ENCODE results near the gene TSSK2. TPM values are rescaled to one million over a fixed set of nuclear protein-coding genes. Genes with fewer than 3 reads are reported as not detected.

The TSSK2 gene
- total and polyA plus RNA-seq, 2 experiments from 2014 or later: not detected

DNA sequence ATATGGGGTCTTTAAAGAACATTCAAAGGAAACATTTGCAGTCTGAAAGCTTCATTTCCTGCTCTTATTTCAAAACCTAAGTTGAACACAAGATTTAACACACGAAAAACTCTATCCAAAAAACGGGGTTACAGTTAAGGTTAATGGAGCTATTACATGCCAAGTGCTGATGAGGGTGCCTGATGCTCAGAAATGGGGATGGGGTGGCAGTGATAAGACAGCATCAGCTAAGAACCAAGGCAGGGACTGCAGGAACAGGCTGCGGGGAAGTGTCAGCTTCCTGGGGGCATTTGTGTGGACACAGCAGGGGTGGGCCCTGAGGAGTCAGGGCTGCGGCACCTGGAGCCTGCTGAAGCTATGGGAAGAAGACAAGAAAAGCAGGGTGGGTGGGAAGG lies 21.0 kb upstream of the TSSK2 start (continued):
- TF ChIP-seq, protein P1, sequence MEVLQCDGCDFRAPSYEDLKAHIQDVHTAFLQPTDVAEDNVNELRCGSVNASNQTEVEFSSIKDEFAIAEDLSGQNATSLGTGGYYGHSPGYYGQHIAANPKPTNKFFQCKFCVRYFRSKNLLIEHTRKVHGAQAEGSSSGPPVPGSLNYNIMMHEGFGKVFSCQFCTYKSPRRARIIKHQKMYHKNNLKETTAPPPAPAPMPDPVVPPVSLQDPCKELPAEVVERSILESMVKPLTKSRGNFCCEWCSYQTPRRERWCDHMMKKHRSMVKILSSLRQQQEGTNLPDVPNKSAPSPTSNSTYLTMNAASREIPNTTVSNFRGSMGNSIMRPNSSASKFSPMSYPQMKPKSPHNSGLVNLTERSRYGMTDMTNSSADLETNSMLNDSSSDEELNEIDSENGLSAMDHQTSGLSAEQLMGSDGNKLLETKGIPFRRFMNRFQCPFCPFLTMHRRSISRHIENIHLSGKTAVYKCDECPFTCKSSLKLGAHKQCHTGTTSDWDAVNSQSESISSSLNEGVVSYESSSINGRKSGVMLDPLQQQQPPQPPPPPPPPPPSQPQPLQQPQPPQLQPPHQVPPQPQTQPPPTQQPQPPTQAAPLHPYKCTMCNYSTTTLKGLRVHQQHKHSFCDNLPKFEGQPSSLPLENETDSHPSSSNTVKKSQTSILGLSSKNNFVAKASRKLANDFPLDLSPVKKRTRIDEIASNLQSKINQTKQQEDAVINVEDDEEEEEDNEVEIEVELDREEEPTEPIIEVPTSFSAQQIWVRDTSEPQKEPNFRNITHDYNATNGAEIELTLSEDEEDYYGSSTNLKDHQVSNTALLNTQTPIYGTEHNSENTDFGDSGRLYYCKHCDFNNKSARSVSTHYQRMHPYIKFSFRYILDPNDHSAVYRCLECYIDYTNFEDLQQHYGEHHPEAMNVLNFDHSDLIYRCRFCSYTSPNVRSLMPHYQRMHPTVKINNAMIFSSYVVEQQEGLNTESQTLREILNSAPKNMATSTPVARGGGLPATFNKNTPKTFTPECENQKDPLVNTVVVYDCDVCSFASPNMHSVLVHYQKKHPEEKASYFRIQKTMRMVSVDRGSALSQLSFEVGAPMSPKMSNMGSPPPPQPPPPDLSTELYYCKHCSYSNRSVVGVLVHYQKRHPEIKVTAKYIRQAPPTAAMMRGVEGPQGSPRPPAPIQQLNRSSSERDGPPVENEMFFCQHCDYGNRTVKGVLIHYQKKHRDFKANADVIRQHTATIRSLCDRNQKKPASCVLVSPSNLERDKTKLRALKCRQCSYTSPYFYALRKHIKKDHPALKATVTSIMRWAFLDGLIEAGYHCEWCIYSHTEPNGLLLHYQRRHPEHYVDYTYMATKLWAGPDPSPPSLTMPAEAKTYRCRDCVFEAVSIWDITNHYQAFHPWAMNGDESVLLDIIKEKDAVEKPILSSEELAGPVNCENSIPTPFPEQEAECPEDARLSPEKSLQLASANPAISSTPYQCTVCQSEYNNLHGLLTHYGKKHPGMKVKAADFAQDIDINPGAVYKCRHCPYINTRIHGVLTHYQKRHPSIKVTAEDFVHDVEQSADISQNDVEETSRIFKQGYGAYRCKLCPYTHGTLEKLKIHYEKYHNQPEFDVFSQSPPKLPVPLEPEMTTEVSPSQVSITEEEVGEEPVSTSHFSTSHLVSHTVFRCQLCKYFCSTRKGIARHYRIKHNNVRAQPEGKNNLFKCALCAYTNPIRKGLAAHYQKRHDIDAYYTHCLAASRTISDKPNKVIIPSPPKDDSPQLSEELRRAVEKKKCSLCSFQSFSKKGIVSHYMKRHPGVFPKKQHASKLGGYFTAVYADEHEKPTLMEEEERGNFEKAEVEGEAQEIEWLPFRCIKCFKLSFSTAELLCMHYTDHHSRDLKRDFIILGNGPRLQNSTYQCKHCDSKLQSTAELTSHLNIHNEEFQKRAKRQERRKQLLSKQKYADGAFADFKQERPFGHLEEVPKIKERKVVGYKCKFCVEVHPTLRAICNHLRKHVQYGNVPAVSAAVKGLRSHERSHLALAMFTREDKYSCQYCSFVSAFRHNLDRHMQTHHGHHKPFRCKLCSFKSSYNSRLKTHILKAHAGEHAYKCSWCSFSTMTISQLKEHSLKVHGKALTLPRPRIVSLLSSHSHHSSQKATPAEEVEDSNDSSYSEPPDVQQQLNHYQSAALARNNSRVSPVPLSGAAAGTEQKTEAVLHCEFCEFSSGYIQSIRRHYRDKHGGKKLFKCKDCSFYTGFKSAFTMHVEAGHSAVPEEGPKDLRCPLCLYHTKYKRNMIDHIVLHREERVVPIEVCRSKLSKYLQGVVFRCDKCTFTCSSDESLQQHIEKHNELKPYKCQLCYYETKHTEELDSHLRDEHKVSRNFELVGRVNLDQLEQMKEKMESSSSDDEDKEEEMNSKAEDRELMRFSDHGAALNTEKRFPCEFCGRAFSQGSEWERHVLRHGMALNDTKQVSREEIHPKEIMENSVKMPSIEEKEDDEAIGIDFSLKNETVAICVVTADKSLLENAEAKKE (CRISPR knock-in tag; IDR thresholded peaks at IDR 0.05): no peak

DNA sequence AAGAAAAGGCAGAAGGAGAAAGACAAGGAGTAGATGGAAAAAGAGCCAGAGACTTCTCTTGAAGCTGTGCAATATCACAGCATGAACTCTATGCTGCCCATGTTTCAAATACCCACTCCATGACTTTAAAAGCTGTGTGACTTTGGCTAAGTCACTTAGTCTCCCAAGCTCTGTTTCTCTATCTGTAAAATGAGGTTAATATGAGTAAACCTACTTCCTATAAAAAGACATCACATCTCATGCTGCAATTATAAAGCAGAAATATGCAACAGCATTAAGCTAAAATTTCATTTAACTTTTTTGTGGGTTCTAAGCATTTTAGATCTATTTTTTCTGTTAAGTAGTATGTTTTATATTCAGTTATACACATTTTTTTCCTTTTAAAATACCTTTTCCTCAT lies 20.5 kb upstream of the TSSK2 start:
- H3F3A ChIP-seq (replicated peaks; ENCODE audit: low read depth): no peaks in the 10 kb centered on the region
- H4K20me1 ChIP-seq (replicated peaks; ENCODE audit: insufficient read depth): peaks cover 67% of the 10 kb centered on the region
- H3K4me3 ChIP-seq: no peak overlapping the region
- H3K27ac ChIP-seq (ENCODE audit: low read depth): peak overlapping the region; percentile 46
- H3K36me3 ChIP-seq (ENCODE audit: insufficient read depth): no peaks in the 10 kb centered on the region
- no peak for ATAC-seq
- H3K4me1 ChIP-seq (ENCODE audit: insufficient read depth): peaks cover 27% of the 10 kb centered on the region
- H3K4me3 Mint-ChIP-seq: no peak overlapping the region
- H2AFZ ChIP-seq: no peak overlapping the region
- peaks cover under 1% of the 10 kb centered on the region; the same call in 2 of the 3 replicates for H3K36me3 Mint-ChIP-seq (ENCODE audit: low read depth)
- no peak for DNase-seq (ENCODE audit: low spot score)
- H3K4me1 Mint-ChIP-seq: peaks cover 24% of the 10 kb centered on the region
- peaks cover 100% of the 10 kb centered on the region for H3K79me2 ChIP-seq (replicated peaks; ENCODE audit: insufficient read depth)
- H3K27me3 Mint-ChIP-seq (ENCODE audit: insufficient read depth, low read depth, poor library complexity): peaks cover 5% of the 10 kb centered on the region
- H3K27me3 ChIP-seq (ENCODE audit: insufficient read depth): no peaks in the 10 kb centered on the region
- no peak overlapping the region for H3K4me2 ChIP-seq
- no peaks in the 10 kb centered on the region for H3K9me2 ChIP-seq (ENCODE audit: insufficient read depth)
- no peaks in the 10 kb centered on the region; the same call in 2 of the 3 replicates for H3K9me3 Mint-ChIP-seq
- H3K27ac Mint-ChIP-seq: no peak overlapping the region
- TF ChIP-seq, protein P2, sequence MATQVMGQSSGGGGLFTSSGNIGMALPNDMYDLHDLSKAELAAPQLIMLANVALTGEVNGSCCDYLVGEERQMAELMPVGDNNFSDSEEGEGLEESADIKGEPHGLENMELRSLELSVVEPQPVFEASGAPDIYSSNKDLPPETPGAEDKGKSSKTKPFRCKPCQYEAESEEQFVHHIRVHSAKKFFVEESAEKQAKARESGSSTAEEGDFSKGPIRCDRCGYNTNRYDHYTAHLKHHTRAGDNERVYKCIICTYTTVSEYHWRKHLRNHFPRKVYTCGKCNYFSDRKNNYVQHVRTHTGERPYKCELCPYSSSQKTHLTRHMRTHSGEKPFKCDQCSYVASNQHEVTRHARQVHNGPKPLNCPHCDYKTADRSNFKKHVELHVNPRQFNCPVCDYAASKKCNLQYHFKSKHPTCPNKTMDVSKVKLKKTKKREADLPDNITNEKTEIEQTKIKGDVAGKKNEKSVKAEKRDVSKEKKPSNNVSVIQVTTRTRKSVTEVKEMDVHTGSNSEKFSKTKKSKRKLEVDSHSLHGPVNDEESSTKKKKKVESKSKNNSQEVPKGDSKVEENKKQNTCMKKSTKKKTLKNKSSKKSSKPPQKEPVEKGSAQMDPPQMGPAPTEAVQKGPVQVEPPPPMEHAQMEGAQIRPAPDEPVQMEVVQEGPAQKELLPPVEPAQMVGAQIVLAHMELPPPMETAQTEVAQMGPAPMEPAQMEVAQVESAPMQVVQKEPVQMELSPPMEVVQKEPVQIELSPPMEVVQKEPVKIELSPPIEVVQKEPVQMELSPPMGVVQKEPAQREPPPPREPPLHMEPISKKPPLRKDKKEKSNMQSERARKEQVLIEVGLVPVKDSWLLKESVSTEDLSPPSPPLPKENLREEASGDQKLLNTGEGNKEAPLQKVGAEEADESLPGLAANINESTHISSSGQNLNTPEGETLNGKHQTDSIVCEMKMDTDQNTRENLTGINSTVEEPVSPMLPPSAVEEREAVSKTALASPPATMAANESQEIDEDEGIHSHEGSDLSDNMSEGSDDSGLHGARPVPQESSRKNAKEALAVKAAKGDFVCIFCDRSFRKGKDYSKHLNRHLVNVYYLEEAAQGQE (IDR thresholded peaks at IDR 0.05; ENCODE audit: unreplicated experiment): no peak
- no peak for TF ChIP-seq EZH2phosphoT487 (IDR thresholded peaks at IDR 0.05; ENCODE audit: unreplicated experiment)
- TF ChIP-seq NANOG (IDR thresholded peaks at IDR 0.05; ENCODE audit: borderline replicate concordance): no peak
- TF ChIP-seq POLR2AphosphoS5 (IDR thresholded peaks at IDR 0.05; ENCODE audit: low read depth): no peak
- TF ChIP-seq JUNB (IDR thresholded peaks at IDR 0.05; ENCODE audit: unreplicated experiment): no peak
- TF ChIP-seq, protein P3, sequence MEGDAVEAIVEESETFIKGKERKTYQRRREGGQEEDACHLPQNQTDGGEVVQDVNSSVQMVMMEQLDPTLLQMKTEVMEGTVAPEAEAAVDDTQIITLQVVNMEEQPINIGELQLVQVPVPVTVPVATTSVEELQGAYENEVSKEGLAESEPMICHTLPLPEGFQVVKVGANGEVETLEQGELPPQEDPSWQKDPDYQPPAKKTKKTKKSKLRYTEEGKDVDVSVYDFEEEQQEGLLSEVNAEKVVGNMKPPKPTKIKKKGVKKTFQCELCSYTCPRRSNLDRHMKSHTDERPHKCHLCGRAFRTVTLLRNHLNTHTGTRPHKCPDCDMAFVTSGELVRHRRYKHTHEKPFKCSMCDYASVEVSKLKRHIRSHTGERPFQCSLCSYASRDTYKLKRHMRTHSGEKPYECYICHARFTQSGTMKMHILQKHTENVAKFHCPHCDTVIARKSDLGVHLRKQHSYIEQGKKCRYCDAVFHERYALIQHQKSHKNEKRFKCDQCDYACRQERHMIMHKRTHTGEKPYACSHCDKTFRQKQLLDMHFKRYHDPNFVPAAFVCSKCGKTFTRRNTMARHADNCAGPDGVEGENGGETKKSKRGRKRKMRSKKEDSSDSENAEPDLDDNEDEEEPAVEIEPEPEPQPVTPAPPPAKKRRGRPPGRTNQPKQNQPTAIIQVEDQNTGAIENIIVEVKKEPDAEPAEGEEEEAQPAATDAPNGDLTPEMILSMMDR (conservative IDR thresholded peaks at IDR 0.05; ENCODE audit: low read depth in 2 of 2): no peak
- TF ChIP-seq, protein P4, sequence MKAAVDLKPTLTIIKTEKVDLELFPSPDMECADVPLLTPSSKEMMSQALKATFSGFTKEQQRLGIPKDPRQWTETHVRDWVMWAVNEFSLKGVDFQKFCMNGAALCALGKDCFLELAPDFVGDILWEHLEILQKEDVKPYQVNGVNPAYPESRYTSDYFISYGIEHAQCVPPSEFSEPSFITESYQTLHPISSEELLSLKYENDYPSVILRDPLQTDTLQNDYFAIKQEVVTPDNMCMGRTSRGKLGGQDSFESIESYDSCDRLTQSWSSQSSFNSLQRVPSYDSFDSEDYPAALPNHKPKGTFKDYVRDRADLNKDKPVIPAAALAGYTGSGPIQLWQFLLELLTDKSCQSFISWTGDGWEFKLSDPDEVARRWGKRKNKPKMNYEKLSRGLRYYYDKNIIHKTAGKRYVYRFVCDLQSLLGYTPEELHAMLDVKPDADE (IDR thresholded peaks at IDR 0.05): no peak
- no peak for TF ChIP-seq EZH2 (IDR thresholded peaks at IDR 0.05; ENCODE audit: low read depth, unreplicated experiment)
- TF ChIP-seq STAT1 (IDR thresholded peaks at IDR 0.05; ENCODE audit: unreplicated experiment): no peak
- TF ChIP-seq ZNF114 (CRISPR knock-in tag; IDR thresholded peaks at IDR 0.05): no peak
- no peak for TF ChIP-seq ZNF331 (CRISPR knock-in tag; IDR thresholded peaks at IDR 0.05; ENCODE audit: low read depth)
- no peak for TF ChIP-seq CREB1 (CRISPR knock-in tag; IDR thresholded peaks at IDR 0.05; ENCODE audit: low read depth)

All from GM23338 (cell line).